GM12891 (cell line): ENCODE data around the gene ABTB2.

Source experiments
- PAX5 ChIP-seq: IDR thresholded peaks from 2 replicates; pipeline ENCODE4 v1.6.1; 2011; ENCODE audit warnings: low read length, moderate library complexity, mild to moderate bottlenecking; ENCODE audit not compliant: insufficient read depth, severe bottlenecking
- POLR2A ChIP-seq: IDR thresholded peaks from 2 replicates; pipeline ENCODE4 v1.6.1; 2011; ENCODE audit warnings: low read depth, low read length, control low read depth
- POLR2AphosphoS5 ChIP-seq: IDR thresholded peaks from 2 replicates; pipeline ENCODE4 v1.6.1; 2011; ENCODE audit warnings: low read depth, low read length, control low read depth
- TAF1 ChIP-seq: IDR thresholded peaks from 2 replicates; pipeline ENCODE4 v1.6.1; 2011; ENCODE audit warnings: low read depth, low read length, control low read depth

GRCh38 chr11:34143048-34143447, 214.8 kb downstream of the ABTB2 start:
- no peak for TF ChIP-seq POLR2A
- no peak for TF ChIP-seq POLR2AphosphoS5
- TF ChIP-seq TAF1: no peak
- TF ChIP-seq PAX5: no peak
